Progenitor cell of endocrine pancreas (in vitro differentiated cells): ENCODE results near the gene GLMP. TPM values are rescaled to one million over a fixed set of nuclear protein-coding genes. Genes with fewer than 3 reads are reported as not detected.

ENCODE experiments used
- DNase-seq: peaks from one replicate; pipeline ENCODE4 v3.0.0; 2021; ENCODE audit warnings: low spot score; ENCODE audit not compliant: unreplicated experiment
- H3K27ac Mint-ChIP-seq: 2 replicates; pipeline ENCODE4 v1.8.0; 2021; ENCODE audit warnings: mild to moderate bottlenecking, moderate library complexity, mixed read lengths
- H3K27me3 Mint-ChIP-seq: 2 replicates; pipeline ENCODE4 v1.8.0; 2021; ENCODE audit warnings: mixed read lengths
- H3K36me3 Mint-ChIP-seq: 2 replicates; pipeline ENCODE4 v1.8.0; 2022; ENCODE audit warnings: mixed read lengths; ENCODE audit not compliant: insufficient read depth
- H3K4me1 Mint-ChIP-seq: 2 replicates; pipeline ENCODE4 v1.8.0; 2021; ENCODE audit warnings: low read depth, mixed read lengths
- H3K4me3 Mint-ChIP-seq: 2 replicates; pipeline ENCODE4 v1.8.0; 2021; ENCODE audit warnings: low read depth, mild to moderate bottlenecking, moderate library complexity, mixed read lengths
- H3K9me3 Mint-ChIP-seq: 2 replicates; pipeline ENCODE4 v1.8.0; 2021; ENCODE audit warnings: low read depth, mixed read lengths
- total RNA-seq: library from RNA; stranded (reverse); gene quantifications from 2 replicates; pipeline ENCODE4 v1.2.1, GENCODE V29; 2021
- TF ChIP-seq, protein P1 (sequence below): fragments of 200-600 bp; sonication (generic); IDR thresholded peaks from one replicate; pipeline ENCODE4 v1.5.0; 2021; ENCODE audit warnings: antibody characterized with exemption, mild to moderate bottlenecking; ENCODE audit not compliant: unreplicated experiment

GLMP gene
- total RNA-seq, 1 donor from 2014 or later = 57.1 TPM

DNA sequence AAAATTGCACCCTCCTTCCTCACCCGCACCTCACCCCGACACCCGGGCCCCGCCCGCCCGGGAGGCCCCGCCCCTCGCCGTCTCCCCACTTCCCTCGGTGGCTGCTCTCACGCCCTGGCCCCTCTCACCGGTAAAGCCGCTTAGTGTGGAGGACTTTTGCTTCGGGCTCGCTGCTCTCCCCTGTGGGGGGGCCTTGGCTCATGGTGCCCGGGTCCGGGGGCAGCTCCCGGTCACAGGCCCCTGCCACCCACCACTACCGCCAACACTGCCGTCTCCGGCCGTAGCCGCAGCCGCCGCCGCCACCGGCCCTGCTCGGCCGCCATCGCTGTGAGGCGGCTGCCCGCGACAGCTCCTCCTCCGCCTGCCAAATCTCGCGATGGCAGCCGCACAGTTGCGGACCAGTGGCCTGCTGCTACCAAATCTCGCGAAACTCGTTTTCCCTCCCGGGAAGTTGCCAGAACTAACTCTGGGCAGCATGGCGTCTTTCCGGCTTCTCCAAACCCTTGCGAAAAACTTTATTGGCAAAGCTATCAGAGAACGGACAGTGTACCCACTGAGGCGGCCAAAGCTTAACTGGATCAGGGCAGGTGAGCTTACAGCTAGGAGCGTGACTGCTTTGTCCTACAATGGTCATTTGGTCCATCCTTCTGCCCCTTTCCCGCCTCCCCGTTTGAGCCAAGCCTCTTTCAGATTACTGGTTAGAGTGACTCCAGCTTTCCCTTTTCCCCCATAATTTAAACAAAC lies 12.8 kb downstream of the GLMP start, which contains the start of gene SMG5:
TSS of gene SMG5 (minus strand) at position 347 of the 744 bp plus-strand sequence. CDS start at position 202, 145 bp downstream.
- peaks cover 5% of the 10 kb centered on the region for H3K36me3 Mint-ChIP-seq
- TF ChIP-seq, protein P1, sequence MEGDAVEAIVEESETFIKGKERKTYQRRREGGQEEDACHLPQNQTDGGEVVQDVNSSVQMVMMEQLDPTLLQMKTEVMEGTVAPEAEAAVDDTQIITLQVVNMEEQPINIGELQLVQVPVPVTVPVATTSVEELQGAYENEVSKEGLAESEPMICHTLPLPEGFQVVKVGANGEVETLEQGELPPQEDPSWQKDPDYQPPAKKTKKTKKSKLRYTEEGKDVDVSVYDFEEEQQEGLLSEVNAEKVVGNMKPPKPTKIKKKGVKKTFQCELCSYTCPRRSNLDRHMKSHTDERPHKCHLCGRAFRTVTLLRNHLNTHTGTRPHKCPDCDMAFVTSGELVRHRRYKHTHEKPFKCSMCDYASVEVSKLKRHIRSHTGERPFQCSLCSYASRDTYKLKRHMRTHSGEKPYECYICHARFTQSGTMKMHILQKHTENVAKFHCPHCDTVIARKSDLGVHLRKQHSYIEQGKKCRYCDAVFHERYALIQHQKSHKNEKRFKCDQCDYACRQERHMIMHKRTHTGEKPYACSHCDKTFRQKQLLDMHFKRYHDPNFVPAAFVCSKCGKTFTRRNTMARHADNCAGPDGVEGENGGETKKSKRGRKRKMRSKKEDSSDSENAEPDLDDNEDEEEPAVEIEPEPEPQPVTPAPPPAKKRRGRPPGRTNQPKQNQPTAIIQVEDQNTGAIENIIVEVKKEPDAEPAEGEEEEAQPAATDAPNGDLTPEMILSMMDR = no peak
- H3K9me3 Mint-ChIP-seq = no peaks in the 10 kb centered on the region
- peak within 1 kb of the TSS; percentile 96 for H3K27ac Mint-ChIP-seq
- H3K4me1 Mint-ChIP-seq = peaks cover 28% of the 10 kb centered on the region
- H3K4me3 Mint-ChIP-seq = peak within 1 kb of the TSS; percentile 88
- H3K27me3 Mint-ChIP-seq = no peaks in the 10 kb centered on the region
- peak; percentile 93 for DNase-seq

DNA sequence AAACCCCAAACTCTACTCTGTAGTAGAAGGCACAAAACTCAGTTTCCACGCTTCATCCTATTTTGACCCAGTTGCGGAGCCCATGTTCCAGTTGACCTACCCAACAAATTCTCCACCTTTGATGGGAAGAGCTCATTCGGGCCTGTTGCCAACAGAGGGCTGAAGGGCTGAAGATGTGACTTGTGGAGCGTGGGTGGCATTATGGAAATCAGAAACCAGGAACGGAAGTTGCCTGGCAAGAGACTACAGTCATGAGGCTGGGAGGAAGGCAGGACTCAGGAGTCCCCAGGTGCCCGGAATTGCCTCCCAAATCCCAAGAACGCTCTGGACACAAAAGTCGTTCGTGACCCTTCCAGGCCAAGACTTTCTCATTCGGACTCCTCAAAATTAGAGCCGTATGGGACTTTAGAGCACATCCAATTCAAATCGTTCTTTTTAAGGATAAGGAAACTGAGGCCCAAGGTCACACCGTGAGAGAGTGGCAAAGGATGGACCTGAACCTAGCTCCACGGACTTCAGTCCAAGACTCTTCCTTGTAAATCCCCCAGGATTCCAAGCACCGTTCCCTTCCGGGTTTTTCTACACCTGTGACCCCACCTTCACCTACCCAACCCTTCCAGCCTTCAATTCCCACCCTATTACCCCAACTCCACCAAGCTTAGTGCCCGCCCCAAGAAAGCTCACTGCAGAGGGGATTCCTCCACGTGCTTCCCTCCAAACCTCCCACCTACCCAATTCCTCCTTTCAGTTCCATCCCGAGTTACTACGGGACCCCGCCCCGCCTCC lies 13.6 kb downstream of the GLMP start:
- Mint-ChIP-seq H3K9me3 (no peaks in the 10 kb centered on the region), H3K4me1 (peaks cover 28% of the 10 kb centered on the region), H3K27ac (peak overlapping the region; percentile 96), H3K27me3 (no peaks in the 10 kb centered on the region), H3K36me3 (peaks cover 5% of the 10 kb centered on the region), H3K4me3 (peak overlapping the region; percentile 88)
- TF ChIP-seq, protein P1 = no peak
- DNase-seq = no peak

DNA sequence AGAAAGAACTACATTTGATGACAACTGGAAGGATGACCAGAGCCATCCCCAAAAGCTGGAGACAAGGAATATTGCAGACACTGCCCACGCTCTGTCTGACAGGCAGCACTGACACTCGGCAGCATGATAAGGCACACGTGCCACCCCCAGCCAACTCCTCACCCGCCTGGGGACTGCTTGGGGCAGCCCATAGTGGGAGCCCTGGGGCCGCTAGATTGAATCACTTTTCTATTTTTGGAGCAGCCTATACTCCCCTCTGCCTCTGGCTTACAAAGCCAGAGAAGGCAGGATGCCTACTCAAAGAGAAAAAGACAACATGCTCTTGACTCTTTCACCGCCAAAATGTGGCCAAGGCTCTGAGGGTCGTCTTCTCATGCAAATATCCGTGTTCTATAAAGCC lies 14.2 kb downstream of the GLMP start:
- Mint-ChIP-seq H3K9me3 (no peaks in the 10 kb centered on the region), H3K36me3 (peaks cover 9% of the 10 kb centered on the region), H3K27me3 (no peaks in the 10 kb centered on the region), H3K4me3 (peak overlapping the region; percentile 88), H3K4me1 (peaks cover 28% of the 10 kb centered on the region), H3K27ac (peak overlapping the region; percentile 96)
- no peak for DNase-seq
- TF ChIP-seq, protein P1 = no peak

DNA sequence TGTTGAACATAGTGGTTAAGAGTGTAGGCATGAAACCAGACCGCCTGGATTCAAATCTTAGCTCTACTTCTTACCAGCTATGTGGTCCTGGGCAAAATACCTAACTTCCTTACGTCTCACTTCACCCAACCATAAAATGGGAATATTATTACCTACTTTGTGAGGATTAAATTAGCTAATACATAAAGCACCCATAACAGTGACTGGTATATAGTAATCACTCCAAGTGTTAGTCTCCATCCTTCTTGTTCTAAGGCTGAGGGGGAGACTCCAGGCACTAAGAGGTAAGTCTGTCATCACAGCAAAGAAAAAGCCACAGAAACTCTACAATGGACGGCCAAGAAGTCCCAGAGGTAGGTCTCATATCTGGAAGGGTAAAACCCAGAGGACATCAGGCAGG lies 15.6 kb downstream of the GLMP start:
- H3K27me3 Mint-ChIP-seq = no peaks in the 10 kb centered on the region
- peak overlapping the region; percentile 1 for H3K4me3 Mint-ChIP-seq
- H3K4me1 Mint-ChIP-seq = peaks cover 28% of the 10 kb centered on the region
- TF ChIP-seq, protein P1 = no peak
- H3K27ac Mint-ChIP-seq = no peak overlapping the region
- no peak for DNase-seq
- no peaks in the 10 kb centered on the region for H3K9me3 Mint-ChIP-seq
- peaks cover 15% of the 10 kb centered on the region for H3K36me3 Mint-ChIP-seq

DNA sequence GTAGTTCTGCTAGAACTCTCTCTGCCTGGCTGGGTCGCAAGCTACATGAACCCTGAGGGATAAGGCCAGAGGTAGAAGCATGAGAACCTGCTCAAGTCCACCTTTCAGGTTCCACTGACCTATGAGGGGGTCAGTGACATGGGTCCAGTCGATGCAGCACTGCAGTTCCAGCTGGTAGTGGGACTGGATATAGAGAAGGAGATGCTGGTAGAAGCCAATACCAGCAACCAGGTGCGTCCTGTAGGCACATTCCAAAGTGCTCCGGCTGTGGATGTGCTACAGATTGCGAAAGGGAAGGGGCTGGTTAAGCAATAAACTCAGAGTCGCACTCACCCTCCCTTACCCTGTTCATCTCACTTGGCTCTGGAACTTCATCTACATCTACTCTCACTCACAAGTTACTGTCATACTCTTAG lies 18.5 kb downstream of the GLMP start:
- Mint-ChIP-seq H3K4me3 (no peak overlapping the region), H3K9me3 (no peaks in the 10 kb centered on the region), H3K27me3 (no peaks in the 10 kb centered on the region), H3K27ac (no peak overlapping the region), H3K36me3 (peaks cover 33% of the 10 kb centered on the region), H3K4me1 (peaks cover 8% of the 10 kb centered on the region)
- TF ChIP-seq, protein P1 = no peak
- no peak for DNase-seq
